Measurements from ENCODE around the gene NHLRC3. TPM values are rescaled to one million over a fixed set of nuclear protein-coding genes. Genes with fewer than 3 reads are reported as not detected.

The NHLRC3 gene
- total and polyA plus RNA-seq, 9 of the 15 experiments (the other 6 are each of a cell fraction or from before 2014, with no cell fraction given): 5.5 to 15.3 (median 9.0) TPM

DNA sequence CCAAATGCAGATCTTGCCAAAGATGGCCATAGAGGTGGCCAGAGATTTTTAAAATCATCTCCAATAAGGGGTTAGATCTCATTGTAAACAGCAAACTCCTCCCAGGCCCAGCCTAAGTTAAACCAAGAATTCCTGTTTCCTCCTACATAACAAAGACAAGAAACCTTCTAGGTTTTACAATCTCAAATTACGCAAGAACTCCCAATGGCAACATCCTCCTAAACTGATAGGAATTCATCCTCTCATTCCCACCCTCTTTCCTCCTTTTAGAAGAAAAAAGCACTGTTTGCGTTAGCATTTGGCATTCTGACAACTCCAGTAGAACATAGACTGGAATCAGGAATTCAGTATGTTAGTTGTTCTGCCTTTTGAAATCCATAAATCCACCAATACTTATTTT, 14.9 kb upstream of the NHLRC3 start:
- CTCF ChIA-PET (ENCODE audit: low intra/inter-chr PET ratio): no interaction called here
- no peak overlapping the region for H3K4me3 ChIP-seq
- no peak overlapping the region for H3K4me2 ChIP-seq (ENCODE audit: insufficient read depth, low read length)
- no peaks in the 10 kb centered on the region for H3K79me2 ChIP-seq (ENCODE audit: control insufficient read depth, insufficient read depth, low read length)
- TF ChIP-seq ZEB2 (IDR thresholded peaks at IDR 0.05) (no peak), RFX5 (IDR thresholded peaks at IDR 0.05; ENCODE audit: low read depth, low read length) (no peak), ARID2 (IDR thresholded peaks at IDR 0.05) (no peak), BMI1 (IDR thresholded peaks at IDR 0.05; ENCODE audit: low read length) (no peak), SAP30 (IDR thresholded peaks at IDR 0.05; ENCODE audit: borderline replicate concordance, insufficient read depth, low read depth, low read length, poor library complexity, severe bottlenecking) (no peak), ELF1 (tag; IDR thresholded peaks at IDR 0.05) (no peak), ZNF239 (CRISPR knock-in tag; IDR thresholded peaks at IDR 0.05) (no peak), E2F3 (CRISPR knock-in tag; IDR thresholded peaks at IDR 0.05) (no peak), HNRNPL (IDR thresholded peaks at IDR 0.05; ENCODE audit: low read depth, low read length) (no peak), ZNF696 (CRISPR knock-in tag; conservative IDR thresholded peaks at IDR 0.05) (no peak), ZNF354B (CRISPR knock-in tag; IDR thresholded peaks at IDR 0.05) (no peak), TBP (optimal IDR thresholded peaks at IDR 0.05; ENCODE audit: low read depth, low read length) (no peak), ZNF282 (CRISPR knock-in tag; IDR thresholded peaks at IDR 0.05) (no peak)
- TF ChIP-seq, protein P1, sequence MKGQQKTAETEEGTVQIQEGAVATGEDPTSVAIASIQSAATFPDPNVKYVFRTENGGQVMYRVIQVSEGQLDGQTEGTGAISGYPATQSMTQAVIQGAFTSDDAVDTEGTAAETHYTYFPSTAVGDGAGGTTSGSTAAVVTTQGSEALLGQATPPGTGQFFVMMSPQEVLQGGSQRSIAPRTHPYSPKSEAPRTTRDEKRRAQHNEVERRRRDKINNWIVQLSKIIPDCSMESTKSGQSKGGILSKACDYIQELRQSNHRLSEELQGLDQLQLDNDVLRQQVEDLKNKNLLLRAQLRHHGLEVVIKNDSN (CRISPR knock-in tag; IDR thresholded peaks at IDR 0.05): no peak
- TF ChIP-seq, protein P2, sequence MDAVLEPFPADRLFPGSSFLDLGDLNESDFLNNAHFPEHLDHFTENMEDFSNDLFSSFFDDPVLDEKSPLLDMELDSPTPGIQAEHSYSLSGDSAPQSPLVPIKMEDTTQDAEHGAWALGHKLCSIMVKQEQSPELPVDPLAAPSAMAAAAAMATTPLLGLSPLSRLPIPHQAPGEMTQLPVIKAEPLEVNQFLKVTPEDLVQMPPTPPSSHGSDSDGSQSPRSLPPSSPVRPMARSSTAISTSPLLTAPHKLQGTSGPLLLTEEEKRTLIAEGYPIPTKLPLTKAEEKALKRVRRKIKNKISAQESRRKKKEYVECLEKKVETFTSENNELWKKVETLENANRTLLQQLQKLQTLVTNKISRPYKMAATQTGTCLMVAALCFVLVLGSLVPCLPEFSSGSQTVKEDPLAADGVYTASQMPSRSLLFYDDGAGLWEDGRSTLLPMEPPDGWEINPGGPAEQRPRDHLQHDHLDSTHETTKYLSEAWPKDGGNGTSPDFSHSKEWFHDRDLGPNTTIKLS (IDR thresholded peaks at IDR 0.05; ENCODE audit: borderline replicate concordance, low read depth): no peak
- no peak for FAIRE-seq
- no TSS peak for BruUV-seq (replicated peaks)
- intact Hi-C loops (cut with micrococcal nuclease): no loop called here
- no peaks in the 10 kb centered on the region for H4K20me1 ChIP-seq (replicated peaks; ENCODE audit: control insufficient read depth, insufficient read depth, low read length)
- no peak for ATAC-seq
- no peaks in the 10 kb centered on the region for H3K27me3 ChIP-seq (ENCODE audit: control insufficient read depth in 2 of 2, insufficient read depth in 2 of 2, low read length in 2 of 2)
- no peak overlapping the region for H2AFZ ChIP-seq (ENCODE audit: low read depth, low read length)
- POLR2A ChIA-PET: interaction anchor here (1.7 kb wide), 1 partner anchor 14 kb away, joined by 4 read pairs; the partner anchor contains the start of gene PROSER1
- peaks cover 79% of the 10 kb centered on the region for H3K36me3 ChIP-seq (ENCODE audit: control insufficient read depth, insufficient read depth, low read length)
- no peak overlapping the region for H3K9ac ChIP-seq (ENCODE audit: insufficient read depth in 1 of 2, low read depth in 2 of 2, low read length in 2 of 2)
- H3K9me1 ChIP-seq (ENCODE audit: control insufficient read depth, insufficient read depth, low read length): no peaks in the 10 kb centered on the region
- H3K9me3 ChIP-seq (replicated peaks; ENCODE audit: control insufficient read depth, insufficient read depth, low read depth, low read length): no peaks in the 10 kb centered on the region
- no peak overlapping the region for H3K27ac ChIP-seq (ENCODE audit: extremely low read depth, low read depth, low read length)
- 100% methylated on average over 2 of the region's 2 CpGs for WGBS (ENCODE audit: insufficient coverage, low coverage, missing lambda C conversion rate)
- no peak for DNase-seq (ENCODE audit: extremely low read depth in 1 of 4, low spot score in 3 of 4)
- in situ Hi-C loops (cut with MboI): no loop called here
- no peaks in the 10 kb centered on the region for H3K4me1 ChIP-seq (replicated peaks in 1 of 2; ENCODE audit: control insufficient read depth in 2 of 2, insufficient read depth in 2 of 2, low read length in 2 of 2)
